GM10266 (cell line): ENCODE measurements around the gene IL12A.

ENCODE experiments used
- DNase-seq: peaks from one replicate; pipeline ENCODE4 v3.0.0; 2012; ENCODE audit errors: extremely low spot score
- CTCF ChIP-seq: IDR thresholded peaks from 2 replicates; pipeline ENCODE4 v1.5.1; 2012; ENCODE audit warnings: mild to moderate bottlenecking, low read depth; ENCODE audit not compliant: control insufficient read depth, insufficient read depth; ENCODE audit errors: missing control alignments

The IL12A gene

GRCh38 chr3:160038862-160039562, 50.4 kb downstream of the IL12A start:
- DNase-seq, result no peak
- no peak for TF ChIP-seq CTCF

GRCh38 chr3:160040181-160040580, 51.5 kb downstream of the IL12A start:
- DNase-seq, result no peak
- TF ChIP-seq CTCF, result no peak

- DNase-seq, result no peak
- no peak for TF ChIP-seq CTCF
Measured at GRCh38 chr3:160041465-160041864, 52.8 kb downstream of the IL12A start.

- DNase-seq, result no peak
- no peak for TF ChIP-seq CTCF
Measured at GRCh38 chr3:160044121-160044520, 55.5 kb downstream of the IL12A start.
